BJ (cell line): ENCODE measurements around the gene POLD2. TPM values are rescaled to one million over a fixed set of nuclear protein-coding genes. Genes with fewer than 3 reads are reported as not detected.

ENCODE experiments used
- CTCF ChIA-PET: fragments of 350-600 bp; formaldehyde crosslinking; extraction: SDS; loops from one replicate; lab custom pipeline; 2021; ENCODE audit warnings: antibody characterized with exemption, inconsistent platforms; lab: Yijun Ruan, JAX
- POLR2A ChIA-PET: fragments of 300-600 bp; sonication (Branson Sonifier 250); formaldehyde crosslinking; extraction: SDS; loops from one replicate; lab custom pipeline; 2021; ENCODE audit warnings: antibody characterized with exemption; lab: Charles Lee
- DNase-seq: peaks from one replicate; pipeline ENCODE4 v3.0.0-alpha.2; 2011; ENCODE audit warnings: low read depth
- H3K27me3 ChIP-seq: 2 replicates; pipeline ENCODE4 v1.6.0; 2011; ENCODE audit warnings: low read length; ENCODE audit not compliant: control insufficient read depth, insufficient read depth
- H3K36me3 ChIP-seq: 2 replicates; pipeline ENCODE4 v1.5.1; 2011; ENCODE audit warnings: low read length; ENCODE audit not compliant: control insufficient read depth, insufficient read depth
- H3K4me3 ChIP-seq: 2 replicates; pipeline ENCODE4 v1.5.1; 2011; ENCODE audit warnings: low read depth, mild to moderate bottlenecking, control low read depth, low read length
- CTCF ChIP-seq: IDR thresholded peaks from 2 replicates; pipeline ENCODE4 v1.5.1; 2011; ENCODE audit warnings: low read depth, mild to moderate bottlenecking, control low read depth, inconsistent platforms, low read length, moderate library complexity; ENCODE audit not compliant: insufficient read depth
- polyA plus RNA-seq: library from polyadenylated mRNA; depleted of rRNA; stranded (reverse); fragments of >200 nt; gene quantifications from 2 replicates; pipeline ENCODE4 v1.2.3, GENCODE V29; 2011

POLD2 gene
- polyA plus RNA-seq, 1 experiment, result 87.2 TPM

GRCh38 chr7:44151956-44152355 is 28.6 kb upstream of the POLD2 start:
- no peaks in the 10 kb centered on the region for H3K27me3 ChIP-seq
- H3K36me3 ChIP-seq, result no peaks in the 10 kb centered on the region
- POLR2A ChIA-PET, result no interaction called here
- no peak for DNase-seq
- CTCF ChIA-PET, result no interaction called here
- TF ChIP-seq CTCF, result no peak
- H3K4me3 ChIP-seq, result no peak overlapping the region

- no peaks in the 10 kb centered on the region for H3K36me3 ChIP-seq
- H3K4me3 ChIP-seq, result no peak overlapping the region
- ChIA-PET POLR2A (no interaction called here), CTCF (no interaction called here)
- no peaks in the 10 kb centered on the region for H3K27me3 ChIP-seq
- TF ChIP-seq CTCF, result no peak
- no peak for DNase-seq
Observed at GRCh38 chr7:44150966-44151941, 27.9 kb upstream of the POLD2 start.

GRCh38 chr7:44150466-44150832 is 27.1 kb upstream of the POLD2 start:
- no peak for DNase-seq
- Histone ChIP-seq H3K27me3 (no peaks in the 10 kb centered on the region), H3K36me3 (no peaks in the 10 kb centered on the region), H3K4me3 (no peak overlapping the region)
- ChIA-PET POLR2A (interaction anchor here (0.6 kb wide), 1 partner anchor 8 kb away, joined by 9 read pairs; no protein-coding TSS in a partner anchor), CTCF (no interaction called here)
- no peak for TF ChIP-seq CTCF

GRCh38 chr7:44149571-44150465 is 26.5 kb upstream of the POLD2 start:
- H3K36me3 ChIP-seq, result no peaks in the 10 kb centered on the region
- peaks cover under 1% of the 10 kb centered on the region; the same call in 1 of the 2 replicates for H3K27me3 ChIP-seq
- DNase-seq, result no peak
- POLR2A ChIA-PET, result interaction anchor here (0.6 kb wide), 1 partner anchor 8 kb away, joined by 9 read pairs; no protein-coding TSS in a partner anchor
- CTCF ChIA-PET, result no interaction called here
- TF ChIP-seq CTCF, result no peak
- no peak overlapping the region for H3K4me3 ChIP-seq
